ENCODE measurements around the gene LNPEP.

GRCh38 chr5:97076098-97076497 is 140.2 kb downstream of the LNPEP start:
- TF ChIP-seq TAF1 (IDR thresholded peaks at IDR 0.05; ENCODE audit: borderline replicate concordance, insufficient read depth, low read length) (no peak), REST (IDR thresholded peaks at IDR 0.05; ENCODE audit: insufficient read depth in 1 of 2, low read depth in 2 of 2, low read length in 2 of 2) (no peak), POLR2AphosphoS5 (IDR thresholded peaks at IDR 0.05; ENCODE audit: low read depth, low read length) (no peak), SIN3A (IDR thresholded peaks at IDR 0.05; ENCODE audit: borderline replicate concordance, insufficient read depth, low read length) (no peak), FOXP2 (optimal IDR thresholded peaks at IDR 0.05; ENCODE audit: borderline replicate concordance, extremely low read depth, extremely low read length, insufficient read depth) (no peak)

Measured in PFSK-1 (cell line).